SK-N-MC (cell line): ENCODE results near the gene BMP10.

ENCODE experiments used
- EZH2 ChIP-seq: fragments of 200-600 bp; sonication (generic); IDR thresholded peaks from one replicate; pipeline ENCODE4 v1.6.1; 2017; ENCODE audit warnings: antibody characterized with exemption
- POLR2AphosphoS5 ChIP-seq: IDR thresholded peaks from 2 replicates; pipeline ENCODE4 v1.6.1; 2012; ENCODE audit warnings: mild to moderate bottlenecking, low read depth, low read length, borderline replicate concordance

DNA sequence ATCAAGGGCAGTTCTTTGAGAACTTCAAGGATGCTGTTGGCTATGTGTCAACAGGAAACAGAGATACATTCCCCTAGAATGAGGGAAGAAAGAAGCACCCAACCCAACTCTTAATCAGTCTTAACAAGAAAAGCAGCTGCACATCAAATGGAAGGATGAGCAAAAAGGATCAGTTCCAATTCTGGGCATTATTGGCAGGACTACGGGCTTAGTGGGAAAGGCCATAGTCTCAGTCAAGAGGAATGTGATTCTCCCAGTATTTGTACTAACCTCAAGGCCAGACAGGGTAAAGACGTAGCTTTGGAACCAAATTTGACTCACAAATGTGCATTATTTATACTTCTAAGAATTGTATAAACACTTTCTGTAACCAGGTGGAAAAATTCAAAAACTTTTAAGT lies 18.2 kb downstream of the BMP10 start:
- TF ChIP-seq EZH2: no peak
- TF ChIP-seq POLR2AphosphoS5: no peak
